Liver (tissue), 9 donors: ENCODE data around the gene SEMA5A. TPM values are rescaled to one million over a fixed set of nuclear protein-coding genes. Genes with fewer than 3 reads are reported as not detected.

Experiments
- DNase-seq: peaks from one replicate; pipeline ENCODE4 v3.0.0-alpha.2; 2017; ENCODE audit warnings: low spot score
- H3K27ac ChIP-seq, 2 donors: one replicate each; pipeline ENCODE4 v1.7.0; 2013; ENCODE audit warnings: inconsistent platforms in 2 of 2, low read length in 2 of 2, control low read depth in 1 of 2, low read depth in 1 of 2, mild to moderate bottlenecking in 1 of 2
- H3K27me3 ChIP-seq, 4 donors: one replicate each; pipeline versions ENCODE4 v1.6.1 to v1.7.0; 2013; ENCODE audit warnings: low read length in 3 of 4, inconsistent platforms in 1 of 4, mild to moderate bottlenecking in 1 of 4, moderate library complexity in 1 of 4; ENCODE audit not compliant: control insufficient read depth in 4 of 4, insufficient read depth in 4 of 4
- H3K36me3 ChIP-seq, 4 donors: one replicate each; pipeline versions ENCODE4 v1.6.1 to v1.7.0; 2013; ENCODE audit warnings: low read length in 3 of 4, mild to moderate bottlenecking in 3 of 4, low read depth in 1 of 4, moderate library complexity in 1 of 4; ENCODE audit not compliant: control insufficient read depth in 4 of 4, insufficient read depth in 3 of 4
- H3K4me1 ChIP-seq, 4 donors: one replicate each; pipeline versions ENCODE4 v1.6.1 to v1.7.0; 2013; ENCODE audit warnings: low read length in 3 of 4, mild to moderate bottlenecking in 3 of 4, moderate library complexity in 1 of 4; ENCODE audit not compliant: control insufficient read depth in 4 of 4, insufficient read depth in 4 of 4
- H3K4me3 ChIP-seq, 3 donors: one replicate each; pipeline versions ENCODE4 v1.6.1 to v1.7.0; 2013; ENCODE audit warnings: low read length in 3 of 3, control low read depth in 1 of 3, low read depth in 1 of 3, mild to moderate bottlenecking in 1 of 3
- H3K9ac ChIP-seq, 2 donors: one replicate each; pipeline ENCODE4 v1.7.0; 2013; ENCODE audit warnings: low read length in 2 of 2, mild to moderate bottlenecking in 2 of 2, moderate library complexity in 2 of 2, control low read depth in 1 of 2, low read depth in 1 of 2
- H3K9me3 ChIP-seq, 4 donors: one replicate each; pipeline versions ENCODE4 v1.6.1 to v1.7.0; 2013; ENCODE audit warnings: low read length in 3 of 4; ENCODE audit not compliant: control insufficient read depth in 4 of 4
- ATF3 ChIP-seq: IDR thresholded peaks from 2 replicates; pipeline ENCODE4 v1.6.1; 2016; ENCODE audit warnings: antibody characterized with exemption
- CTCF ChIP-seq: fragments of 150-350 bp; IDR thresholded peaks from 2 replicates; pipeline ENCODE4 v1.5.1; 2017; ENCODE audit warnings: improper control_type of control experiment, low read depth, low read length; ENCODE audit not compliant: missing input control
- EGR1 ChIP-seq, 2 donors: IDR thresholded peaks; 2 replicates each; pipeline ENCODE4 v1.6.1; 2016 to 2018; ENCODE audit warnings: antibody characterized with exemption in 2 of 2, low read depth in 2 of 2
- FOXA1 ChIP-seq: IDR thresholded peaks from 2 replicates; pipeline ENCODE4 v1.6.1; 2016; ENCODE audit warnings: antibody characterized with exemption
- FOXA2 ChIP-seq: IDR thresholded peaks from 2 replicates; pipeline ENCODE4 v1.6.1; 2016; ENCODE audit warnings: antibody characterized with exemption
- GABPA ChIP-seq, 2 donors: IDR thresholded peaks in 1 of 2; conservative IDR thresholded peaks in 1 of 2; 2 replicates each; pipeline ENCODE4 v1.6.1; 2016; ENCODE audit warnings: antibody characterized with exemption in 2 of 2, mild to moderate bottlenecking in 1 of 2, moderate library complexity in 1 of 2
- HNF4A ChIP-seq, 2 donors: conservative IDR thresholded peaks; 2 replicates each; pipeline ENCODE4 v1.6.1; 2016; ENCODE audit warnings: antibody characterized with exemption in 2 of 2, mild to moderate bottlenecking in 2 of 2
- HNF4G ChIP-seq: IDR thresholded peaks from 2 replicates; pipeline ENCODE4 v1.6.1; 2016; ENCODE audit warnings: antibody characterized with exemption
- JUND ChIP-seq, 2 donors: IDR thresholded peaks; 2 replicates each; pipeline ENCODE4 v1.6.1; 2016; ENCODE audit warnings: antibody characterized with exemption in 2 of 2
- MAX ChIP-seq: IDR thresholded peaks from 2 replicates; pipeline ENCODE4 v1.6.1; 2016; ENCODE audit warnings: antibody characterized with exemption
- REST ChIP-seq: IDR thresholded peaks from 2 replicates; pipeline ENCODE4 v1.6.1; 2016; ENCODE audit warnings: antibody characterized with exemption, mild to moderate bottlenecking
- RXRA ChIP-seq, 2 donors: IDR thresholded peaks; 2 replicates each; pipeline ENCODE4 v1.6.1; 2017 to 2018; ENCODE audit warnings: antibody characterized with exemption in 2 of 2, mild to moderate bottlenecking in 1 of 2
- SP1 ChIP-seq: IDR thresholded peaks from 2 replicates; pipeline ENCODE4 v1.6.1; 2018; ENCODE audit warnings: antibody characterized with exemption, mild to moderate bottlenecking
- TAF1 ChIP-seq: conservative IDR thresholded peaks from 2 replicates; pipeline ENCODE4 v1.6.1; 2016; ENCODE audit warnings: antibody characterized with exemption, mild to moderate bottlenecking
- YY1 ChIP-seq: IDR thresholded peaks from 2 replicates; pipeline ENCODE4 v1.6.1; 2016; ENCODE audit warnings: antibody characterized with exemption, mild to moderate bottlenecking
- ZBTB33 ChIP-seq: IDR thresholded peaks from 2 replicates; pipeline ENCODE4 v1.6.1; 2016; ENCODE audit warnings: antibody characterized with exemption
- WGBS: extraction: QIAGEN DNeasy Blood & Tissue Kit; methylation state at CpG from one replicate; pipeline ENCODE4 v1.1.7; 2013; 5-methylcytosine and 5-hydroxymethylcytosine counted together
- polyA plus RNA-seq, 2 donors: library from polyadenylated mRNA; stranded (reverse) in 1 of 2; unstranded in 1 of 2; fragments of 200-250 nt in 1 of 2; fragments of >200 nt in 1 of 2; fragmentation: Nextera tagmentation in 1 of 2; extraction: Ambion mirVana in 1 of 2; gene quantifications; one replicate each; pipeline versions ENCODE4 v1.2.1 to v1.2.3, GENCODE V29; 2013 to 2015
- total RNA-seq, 2 donors: library from RNA; depleted of rRNA; stranded (reverse); fragments of >200 nt; gene quantifications; one replicate each; pipeline ENCODE4 v1.2.3, GENCODE V29; 2014
- donor health status: healthy.
- donor health status: healthy.
- donor health status: healthy.
- donor health status: healthy.
- donor health status: healthy.

Gene SEMA5A
- total and polyA plus RNA-seq, 4 donors: 1.1 to 5.8 (median 3.2) TPM

- no peak for DNase-seq
- Histone ChIP-seq H3K4me3 (no peak overlapping the region), H3K9me3 (no peaks in the 10 kb centered on the region), H3K4me1 (peaks cover 3 to 34% (median 23%) of the 10 kb centered on the region in 4 donors), H3K27me3 (no peaks in the 10 kb centered on the region), H3K36me3 (no peaks in the 10 kb centered on the region), H3K27ac (no peak overlapping the region), H3K9ac (no peak overlapping the region)
- 95% methylated on average over 3 of the region's 3 CpGs for WGBS
- no peak for TF ChIP-seq EGR1 (IDR thresholded peaks at IDR 0.05; ENCODE audit: low read depth in 2 of 2)
- TF ChIP-seq JUND (IDR thresholded peaks at IDR 0.05): no peak
- no peak for TF ChIP-seq YY1
- TF ChIP-seq RXRA (IDR thresholded peaks at IDR 0.05): no peak
- TF ChIP-seq FOXA2: no peak
- TF ChIP-seq ATF3: no peak
- no peak for TF ChIP-seq TAF1
- no peak for TF ChIP-seq FOXA1
- TF ChIP-seq REST: no peak
- TF ChIP-seq CTCF: no peak
- no peak for TF ChIP-seq GABPA (IDR thresholded peaks at IDR 0.05 in 1 of 2, conservative IDR thresholded peaks at IDR 0.05 in 1 of 2)
- TF ChIP-seq SP1: no peak
- TF ChIP-seq HNF4G: no peak
- TF ChIP-seq ZBTB33: no peak
- no peak for TF ChIP-seq MAX
- no peak for TF ChIP-seq HNF4A (conservative IDR thresholded peaks at IDR 0.05)
These were observed 263.7 kb downstream of the SEMA5A start for GRCh38 chr5:9282211-9282610.

GRCh38 chr5:9279774-9280173, 266.1 kb downstream of the SEMA5A start:
- 23% methylated on average over 1 of the region's 1 CpG for WGBS
- H3K9ac ChIP-seq: no peak overlapping the region
- no peaks in the 10 kb centered on the region for H3K36me3 ChIP-seq
- no peak for DNase-seq
- no peak for TF ChIP-seq ZBTB33
- TF ChIP-seq HNF4G: no peak
- TF ChIP-seq HNF4A (conservative IDR thresholded peaks at IDR 0.05): no peak
- no peak overlapping the region for H3K4me3 ChIP-seq
- peak overlapping the region; percentile 50 to 51 for H3K27ac ChIP-seq
- H3K27me3 ChIP-seq: no peaks in the 10 kb centered on the region
- peaks cover 3 to 34% (median 23%) of the 10 kb centered on the region in 4 donors for H3K4me1 ChIP-seq
- no peaks in the 10 kb centered on the region for H3K9me3 ChIP-seq
